HG03469 (cell line): ENCODE data around the gene OSBPL10.
"Not testable (repeated sequence)": the region's sequence is repeated elsewhere in the genome, so short reads cannot be mapped to it uniquely, and the experiment has no call there.

Experiments
- ATAC-seq: cut with Tn5 transposase; IDR thresholded peaks from one replicate; pipeline ENCODE4 v1.9.1; 2021; ENCODE audit warnings: mild to moderate bottlenecking, moderate library complexity, moderate number of reproducible peaks; ENCODE audit not compliant: unreplicated experiment

The OSBPL10 gene

GRCh38 chr3:31981206-31982181, at the start of gene OSBPL10, which contains the start of gene ZNF860:
Gene OSBPL10, minus strand, starts transcription at chr3:31981262. Its CDS starts 83 bp downstream, at chr3:31981179.
Gene ZNF860, plus strand, starts transcription at chr3:31981750. Its CDS starts 7,330 bp downstream, at chr3:31989080.
- no peak for ATAC-seq

GRCh38 chr3:32026593-32026992, 45.5 kb upstream of the OSBPL10 start:
- ATAC-seq = no peak

GRCh38 chr3:32022947-32023346, 41.9 kb upstream of the OSBPL10 start:
- ATAC-seq = no peak

- no peak for ATAC-seq
These were observed 40.7 kb upstream of the OSBPL10 start for GRCh38 chr3:32021748-32022147.

GRCh38 chr3:32021155-32021554, 40.1 kb upstream of the OSBPL10 start:
- no peak for ATAC-seq

- ATAC-seq = no peak
These were observed 37.9 kb upstream of the OSBPL10 start for GRCh38 chr3:32018757-32019564.

- ATAC-seq = no peak
These were observed 36.2 kb upstream of the OSBPL10 start for GRCh38 chr3:32017286-32017685.

GRCh38 chr3:32015638-32016037, 34.6 kb upstream of the OSBPL10 start:
- not testable (repeated sequence) for ATAC-seq

- ATAC-seq = not testable (repeated sequence)
These were observed 29.6 kb upstream of the OSBPL10 start for GRCh38 chr3:32010699-32011098.

- ATAC-seq = no peak
These were observed 28.9 kb upstream of the OSBPL10 start for GRCh38 chr3:32009957-32010356.

- no peak for ATAC-seq
These were observed 28.0 kb upstream of the OSBPL10 start for GRCh38 chr3:32009101-32009500.

GRCh38 chr3:32004113-32004765, 23.2 kb upstream of the OSBPL10 start:
- ATAC-seq = no peak

GRCh38 chr3:32003380-32003779, 22.3 kb upstream of the OSBPL10 start:
- no peak for ATAC-seq

- ATAC-seq = no peak
These were observed 21.7 kb upstream of the OSBPL10 start for GRCh38 chr3:32002561-32003368.

GRCh38 chr3:32000877-32001276, 19.8 kb upstream of the OSBPL10 start:
- no peak for ATAC-seq

GRCh38 chr3:31999907-32000439, 18.9 kb upstream of the OSBPL10 start:
- ATAC-seq = peak; percentile 67

- ATAC-seq = no peak
These were observed 16.4 kb upstream of the OSBPL10 start for GRCh38 chr3:31997500-31997899.

GRCh38 chr3:31996195-31996594, 15.1 kb upstream of the OSBPL10 start:
- ATAC-seq = no peak

GRCh38 chr3:31995026-31995425, 14.0 kb upstream of the OSBPL10 start:
- ATAC-seq = not testable (repeated sequence)

- ATAC-seq = no peak
These were observed 12.8 kb upstream of the OSBPL10 start for GRCh38 chr3:31993843-31994242.
